Hematopoietic multipotent progenitor cell treated with erythropoietin and hydrocortisone succinate and interleukin-3 and kit ligand, for 6 days (in vitro differentiated cells): Measurements from ENCODE around the gene UCHL5.
"Not testable (repeated sequence)": the region's sequence is repeated elsewhere in the genome, so short reads cannot be mapped to it uniquely, and the experiment has no call there.

Experiments used
- DNase-seq: peaks from one replicate; pipeline ENCODE4 v3.0.0-alpha.2; 2015

The UCHL5 gene

DNA sequence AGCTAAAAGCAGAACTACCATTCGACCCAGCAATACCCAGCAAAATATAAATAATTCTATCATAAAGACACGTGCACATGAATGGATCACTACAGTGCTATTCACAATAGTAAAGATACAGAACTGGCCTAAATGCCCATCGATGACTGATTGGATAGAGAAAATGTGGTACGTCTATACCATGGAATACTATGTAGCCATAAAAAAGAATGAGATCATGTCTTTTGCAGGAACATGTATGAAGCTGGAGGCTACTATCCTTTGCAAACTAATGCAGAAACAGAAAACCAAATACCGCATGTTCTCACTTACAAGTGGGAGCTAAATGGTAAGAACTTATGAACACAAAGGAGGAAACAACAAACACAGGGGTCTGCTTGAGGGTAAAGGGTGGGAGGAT is 53.4 kb downstream of the UCHL5 start:
- DNase-seq: no peak

GRCh38 chr1:192998536-192998935 is 60.6 kb downstream of the UCHL5 start:
- DNase-seq: no peak

- DNase-seq: no peak
These were observed 65.0 kb downstream of the UCHL5 start for GRCh38 chr1:192994141-192994540.

GRCh38 chr1:192993426-192994085 is 65.6 kb downstream of the UCHL5 start:
- DNase-seq: no peak

DNA sequence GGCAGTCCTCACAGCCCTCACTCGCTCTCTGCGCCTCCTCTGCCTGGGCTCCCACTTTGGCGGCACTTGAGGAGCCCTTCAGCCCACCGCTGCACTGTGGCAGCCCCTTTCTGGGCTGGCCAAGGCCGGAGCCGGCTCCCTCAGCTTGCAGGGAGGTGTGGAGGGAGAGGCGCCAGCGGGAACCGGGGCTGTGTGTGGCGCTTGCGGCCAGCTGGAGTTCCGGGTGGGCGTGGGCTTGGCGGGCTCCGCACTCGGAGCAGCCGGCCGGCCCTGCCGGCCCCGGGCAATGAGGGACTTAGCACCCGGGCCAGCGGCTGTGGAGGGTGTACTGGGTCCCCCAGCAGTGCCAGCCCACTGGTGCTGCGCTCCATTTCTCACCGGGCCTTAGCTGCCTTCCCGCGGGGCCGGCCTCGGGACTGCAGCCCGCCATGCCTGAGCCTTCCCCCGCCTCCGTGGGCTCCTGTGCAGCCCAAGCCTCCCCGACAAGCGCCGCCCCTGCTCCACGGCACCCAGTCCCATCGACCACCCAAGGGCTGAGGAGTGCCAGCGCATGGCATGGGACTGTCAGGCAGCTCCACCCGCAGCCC is 72.3 kb downstream of the UCHL5 start:
- not testable (repeated sequence) for DNase-seq

- DNase-seq: peak; percentile 38
These were observed 72.9 kb downstream of the UCHL5 start for GRCh38 chr1:192986110-192986747.

DNA sequence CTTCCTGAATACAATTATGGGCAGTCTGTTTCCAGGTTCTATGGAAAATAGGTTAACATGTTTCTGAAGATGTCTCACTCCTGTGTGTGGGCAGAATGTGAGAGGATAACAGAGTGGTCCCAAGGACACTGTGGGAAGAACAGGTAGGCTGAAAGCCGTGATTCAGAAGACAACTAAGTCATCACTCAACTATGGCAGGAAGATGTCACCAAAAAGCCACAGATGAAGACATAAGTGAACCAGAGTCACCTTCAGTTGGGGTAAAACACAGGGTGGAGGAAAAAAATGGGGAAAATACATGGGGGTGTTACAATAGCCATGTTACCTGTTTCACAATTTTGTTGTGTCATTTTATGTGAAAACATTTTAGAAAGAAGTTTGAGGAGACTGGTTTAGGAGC is 75.1 kb downstream of the UCHL5 start:
- no peak for DNase-seq

GRCh38 chr1:192983349-192983980 is 75.7 kb downstream of the UCHL5 start:
- DNase-seq: no peak

- DNase-seq: no peak
These were observed 78.3 kb downstream of the UCHL5 start for GRCh38 chr1:192980856-192981255.

GRCh38 chr1:192980334-192980733 is 78.8 kb downstream of the UCHL5 start:
- not testable (repeated sequence) for DNase-seq

DNA sequence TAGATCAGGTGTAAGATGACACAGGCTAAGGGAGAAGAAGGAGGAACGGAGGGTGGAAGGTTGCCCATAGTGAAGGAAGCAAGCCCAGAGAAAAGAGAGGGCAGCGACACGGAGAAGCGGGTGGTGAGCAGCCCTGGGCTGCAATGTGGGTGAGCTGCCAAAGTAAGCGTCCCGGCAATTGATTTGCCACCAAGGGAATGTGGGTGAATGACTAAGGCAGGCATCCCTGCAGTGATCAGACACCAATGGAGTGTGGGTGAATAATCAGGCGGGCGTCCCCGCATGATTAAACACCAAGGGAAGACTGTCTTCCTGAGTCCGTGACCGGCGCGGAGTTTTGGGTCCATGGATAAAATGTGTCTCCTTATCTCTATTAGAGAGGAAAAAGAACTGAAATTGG is 79.6 kb downstream of the UCHL5 start:
- DNase-seq: no peak

DNA sequence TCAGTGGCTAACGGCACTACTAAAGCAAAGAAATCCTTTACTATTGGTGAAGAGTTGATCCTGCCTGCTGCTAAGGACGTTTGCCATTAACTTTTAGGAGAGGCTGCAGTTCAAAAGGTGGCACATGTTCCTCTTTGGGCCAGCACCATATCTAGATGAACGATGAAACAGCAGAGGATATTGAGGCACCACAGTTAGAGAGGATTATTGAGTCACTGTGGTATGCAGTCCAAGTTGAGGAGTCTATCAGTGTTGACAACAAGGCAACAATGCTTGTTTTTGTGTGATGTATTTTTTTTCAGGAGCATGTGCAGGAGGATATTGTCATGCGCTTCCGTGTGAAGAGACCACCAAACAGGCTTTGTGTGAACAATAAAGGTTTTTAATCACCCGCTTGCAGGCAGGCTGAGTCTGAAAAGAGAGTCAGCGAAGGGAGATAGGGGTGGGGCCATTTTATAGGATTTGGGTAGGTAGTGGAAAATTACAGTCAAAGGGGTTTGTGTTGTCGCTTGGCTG is 80.9 kb downstream of the UCHL5 start:
- DNase-seq: no peak

GRCh38 chr1:192977089-192977706 is 82.0 kb downstream of the UCHL5 start:
- DNase-seq: peak; percentile 66

- DNase-seq: no peak
These were observed 82.6 kb downstream of the UCHL5 start for GRCh38 chr1:192976576-192976975.

DNA sequence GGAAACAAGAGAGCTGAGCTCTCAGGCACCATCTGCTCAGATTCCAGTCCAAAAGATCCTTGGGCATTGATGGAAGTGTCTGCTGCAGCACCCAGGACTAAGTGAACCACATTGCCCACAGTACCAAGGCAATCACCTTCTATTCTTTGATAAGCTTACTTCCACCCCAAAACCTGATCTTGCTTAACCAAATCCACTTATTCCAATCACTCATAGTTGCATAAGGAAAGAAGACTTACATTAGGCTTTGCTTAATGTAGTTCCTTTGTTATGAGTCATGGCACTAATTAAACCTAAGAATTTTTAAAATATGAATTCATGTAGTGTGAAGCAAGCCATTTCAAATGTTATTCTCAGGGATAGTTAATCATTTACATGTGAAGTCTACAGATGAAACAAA is 84.5 kb downstream of the UCHL5 start:
- no peak for DNase-seq

- DNase-seq: no peak
These were observed 85.2 kb downstream of the UCHL5 start for GRCh38 chr1:192973988-192974387.

DNA sequence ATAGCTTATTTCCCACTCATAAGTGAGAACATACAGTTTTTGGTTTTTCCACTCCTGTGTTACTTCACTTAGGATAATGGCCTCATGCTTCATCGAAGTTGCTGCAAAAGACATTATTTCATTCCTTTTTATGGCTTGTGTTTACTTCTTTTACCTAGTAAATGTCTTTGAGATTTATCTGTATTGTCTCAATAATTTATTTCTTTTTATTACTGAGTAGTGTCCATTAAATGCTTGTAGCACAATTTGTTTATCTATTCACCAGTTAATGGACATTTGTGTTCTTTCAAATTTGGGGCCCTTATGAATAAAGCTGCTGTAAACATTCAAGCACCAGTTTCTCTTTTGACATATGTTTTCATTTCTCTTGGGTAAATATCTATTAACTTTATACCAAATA is 86.0 kb downstream of the UCHL5 start:
- no peak for DNase-seq

GRCh38 chr1:192969091-192969490 is 90.1 kb downstream of the UCHL5 start:
- DNase-seq: peak; percentile 11

GRCh38 chr1:192968323-192968722 is 90.8 kb downstream of the UCHL5 start:
- no peak for DNase-seq

- DNase-seq: no peak
These were observed 91.3 kb downstream of the UCHL5 start for GRCh38 chr1:192967901-192968300.

- no peak for DNase-seq
These were observed 91.8 kb downstream of the UCHL5 start for GRCh38 chr1:192967211-192967877.

DNA sequence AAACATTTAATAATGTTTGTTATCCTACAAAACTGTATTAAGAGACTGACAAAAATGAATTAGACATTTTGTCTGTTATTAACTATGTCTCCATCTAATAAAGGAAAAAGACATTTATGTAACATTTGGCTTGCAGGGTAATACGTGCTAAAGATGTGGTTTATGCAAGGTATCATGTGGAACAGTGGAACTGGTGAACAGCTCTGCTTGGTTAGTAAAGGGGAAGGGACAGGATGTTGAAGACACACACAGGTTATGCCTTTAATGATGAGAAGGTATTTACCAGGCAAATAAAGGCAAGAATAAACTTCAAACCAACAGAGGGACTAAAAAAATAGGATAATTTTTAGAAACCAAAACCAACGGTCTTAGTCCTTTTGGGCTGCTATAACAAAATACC is 93.1 kb downstream of the UCHL5 start:
- DNase-seq: no peak

DNA sequence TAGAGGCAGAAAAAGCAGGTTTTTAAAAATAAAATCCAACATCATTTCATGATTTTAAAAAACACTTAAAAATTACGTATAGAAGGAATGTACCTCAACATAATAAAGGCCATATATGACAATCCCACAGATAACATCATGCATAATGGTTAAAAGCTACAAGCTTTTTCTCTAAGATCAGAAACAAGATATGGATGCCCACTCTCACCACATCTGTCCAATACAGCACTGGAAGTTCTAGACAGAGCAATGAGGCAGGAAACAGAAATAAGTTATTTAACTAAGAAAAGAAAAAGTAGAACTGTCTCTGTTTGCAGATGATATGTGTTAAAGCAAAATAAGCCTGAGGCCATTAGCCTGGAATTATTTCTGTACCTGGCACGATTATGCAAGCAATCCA is 96.3 kb downstream of the UCHL5 start:
- peak; percentile 36 for DNase-seq
